ENCODE data around the gene RAD51B. TPM values are rescaled to one million over a fixed set of nuclear protein-coding genes. Genes with fewer than 3 reads are reported as not detected.
A peak's percentile ranks its signal among the peaks of the same experiment; 100 is the strongest.

Gene RAD51B
- total RNA-seq, 1 experiment from 2014 or later: 20.0 TPM

DNA sequence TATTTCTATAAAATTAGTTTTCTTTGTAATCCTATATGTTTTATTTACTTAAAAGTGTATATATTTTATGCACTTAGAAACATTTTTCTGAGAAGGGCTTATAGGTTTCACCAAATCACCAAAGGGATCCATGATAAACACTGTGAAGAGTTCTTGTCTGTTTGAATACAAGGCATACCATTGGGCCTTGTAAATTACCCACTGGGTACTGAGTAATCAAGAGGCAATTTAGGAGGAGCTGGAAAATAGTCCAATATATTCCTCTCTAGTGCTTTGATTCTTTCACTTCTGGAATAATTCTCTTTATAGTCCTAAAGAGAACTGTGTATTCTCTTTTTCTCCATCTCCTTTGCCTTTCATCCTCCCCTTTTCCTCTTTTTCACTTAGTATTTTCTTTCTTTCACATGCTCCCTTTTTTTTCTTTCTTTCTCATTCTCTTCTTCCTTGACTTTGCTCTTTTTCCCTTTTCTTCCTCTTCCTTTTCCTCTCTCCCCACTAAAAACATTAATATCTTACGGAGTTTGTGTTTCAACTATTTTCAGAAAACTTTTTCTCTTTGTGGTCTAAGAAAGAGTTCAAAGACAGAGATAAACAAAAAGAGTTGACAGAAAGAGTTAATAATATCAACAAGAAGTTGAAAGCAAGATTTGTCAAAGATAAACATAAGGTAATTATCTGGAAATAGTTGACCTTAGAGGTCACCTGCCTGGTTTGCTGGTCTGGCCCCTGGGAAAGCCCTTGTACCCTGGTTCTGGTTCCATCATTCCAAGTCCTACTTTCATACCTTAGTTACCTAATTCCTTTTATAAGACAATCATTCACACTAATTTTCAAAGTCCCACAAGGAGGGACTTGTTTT is 435.3 kb downstream of the RAD51B start:
- POLR2A ChIA-PET: no interaction called here
- intact Hi-C loops (cut with micrococcal nuclease): loop anchor here (5.0 to 10.0 kb wide), 3 partner anchors 110 to 430 kb away; no protein-coding TSS in a partner anchor
- Histone ChIP-seq H3K4me2 (ENCODE audit: low read length) (no peak overlapping the region), H3K36me3 (ENCODE audit: control insufficient read depth in 1 of 2, insufficient read depth in 2 of 2, low read length in 2 of 2) (no peaks in the 10 kb centered on the region), H3K4me3 (replicated peaks in 1 of 2; ENCODE audit: low read depth in 1 of 2, low read length in 2 of 2) (no peak overlapping the region), H3K9me2 (ENCODE audit: insufficient read depth) (no peaks in the 10 kb centered on the region), H3K9ac (ENCODE audit: low read length) (no peak overlapping the region), H3K27ac (ENCODE audit: low read depth, low read length) (peak overlapping the region; percentile 100), H3K4me1 (ENCODE audit: control insufficient read depth in 1 of 2, insufficient read depth in 2 of 2, low read length in 2 of 2) (peaks cover 56 to 69% of the 10 kb centered on the region in 2 experiments), H3K27me3 (ENCODE audit: insufficient read depth, low read length) (no peaks in the 10 kb centered on the region), H3K9me3 (ENCODE audit: control insufficient read depth in 1 of 2, insufficient read depth in 1 of 2, low read depth in 1 of 2, low read length in 2 of 2) (no peaks in the 10 kb centered on the region), H2AFZ (ENCODE audit: low read depth, low read length, poor library complexity, severe bottlenecking) (no peak overlapping the region), H4K20me1 (ENCODE audit: insufficient read depth) (no peaks in the 10 kb centered on the region), H3K79me2 (ENCODE audit: insufficient read depth, low read length) (no peaks in the 10 kb centered on the region)
- no TSS peak for BruUV-seq (replicated peaks)
- CTCF ChIA-PET: no interaction called here
- ATAC-seq: no peak
- DNase-seq (ENCODE audit: low read depth, low spot score): no peak
- RAD21 ChIA-PET (ENCODE audit: low non-redundant PET in 1 of 2, low total read pairs in 2 of 2, uncharacterized antibody in 2 of 2, unreplicated experiment in 2 of 2): no interaction called here
- TF ChIP-seq, protein P1, sequence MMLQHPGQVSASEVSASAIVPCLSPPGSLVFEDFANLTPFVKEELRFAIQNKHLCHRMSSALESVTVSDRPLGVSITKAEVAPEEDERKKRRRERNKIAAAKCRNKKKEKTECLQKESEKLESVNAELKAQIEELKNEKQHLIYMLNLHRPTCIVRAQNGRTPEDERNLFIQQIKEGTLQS (IDR thresholded peaks at IDR 0.05): no peak
- no peak for TF ChIP-seq SRF (IDR thresholded peaks at IDR 0.05; ENCODE audit: low read depth)
- no peak for TF ChIP-seq RAD21 (IDR thresholded peaks at IDR 0.05; ENCODE audit: low read depth)
- no peak for TF ChIP-seq SP1 (IDR thresholded peaks at IDR 0.05; ENCODE audit: low read depth)
- TF ChIP-seq ZFX (IDR thresholded peaks at IDR 0.05): no peak

DNA sequence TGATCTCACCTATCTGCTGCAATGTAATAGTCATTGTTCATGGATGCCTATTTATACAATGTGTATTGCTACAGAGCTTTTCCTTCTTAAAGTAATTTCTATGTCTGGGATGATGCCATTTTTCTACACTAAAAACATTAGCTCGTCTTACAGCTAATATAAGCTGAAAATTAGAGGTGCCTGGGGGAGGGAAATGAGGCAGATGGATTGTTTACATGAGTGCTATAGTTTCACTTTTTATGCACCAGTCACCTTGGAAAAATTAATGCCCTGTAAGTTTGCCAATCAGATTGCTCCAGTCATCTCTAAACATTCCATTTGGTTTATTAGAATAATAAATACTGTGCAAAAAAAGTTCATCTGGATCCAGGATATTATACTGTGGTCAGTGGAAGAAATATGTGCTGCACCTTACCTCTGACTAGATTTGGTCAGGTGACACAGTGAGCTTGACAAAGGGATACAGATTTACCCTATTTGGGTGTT is 436.2 kb downstream of the RAD51B start:
- DNase-seq (ENCODE audit: low read depth, low spot score) (no peak), ATAC-seq (peak; percentile 38; the same call in 1 of the 2 replicates)
- no peak overlapping the region for H3K4me3 ChIP-seq (replicated peaks in 1 of 2; ENCODE audit: low read depth in 1 of 2, low read length in 2 of 2)
- H3K9me2 ChIP-seq (ENCODE audit: insufficient read depth): no peaks in the 10 kb centered on the region
- no peaks in the 10 kb centered on the region for H3K36me3 ChIP-seq (ENCODE audit: control insufficient read depth in 1 of 2, insufficient read depth in 2 of 2, low read length in 2 of 2)
- H3K27me3 ChIP-seq (ENCODE audit: insufficient read depth, low read length): no peaks in the 10 kb centered on the region
- peak overlapping the region; percentile 100 for H3K27ac ChIP-seq (ENCODE audit: low read depth, low read length)
- intact Hi-C loops (cut with micrococcal nuclease): loop anchor here (10.0 kb wide), 2 partner anchors 109 to 429 kb away; no protein-coding TSS in a partner anchor
- no peak overlapping the region for H3K9ac ChIP-seq (ENCODE audit: low read length)
- no peak overlapping the region for H3K4me2 ChIP-seq (ENCODE audit: low read length)
- RAD21 ChIA-PET (ENCODE audit: low non-redundant PET in 1 of 2, low total read pairs in 2 of 2, uncharacterized antibody in 2 of 2, unreplicated experiment in 2 of 2): no interaction called here
- no peaks in the 10 kb centered on the region for H3K79me2 ChIP-seq (ENCODE audit: insufficient read depth, low read length)
- H4K20me1 ChIP-seq (ENCODE audit: insufficient read depth): no peaks in the 10 kb centered on the region
- H3K9me3 ChIP-seq (ENCODE audit: control insufficient read depth in 1 of 2, insufficient read depth in 1 of 2, low read depth in 1 of 2, low read length in 2 of 2): no peaks in the 10 kb centered on the region
- no peak overlapping the region for H2AFZ ChIP-seq (ENCODE audit: low read depth, low read length, poor library complexity, severe bottlenecking)
- CTCF ChIA-PET: no interaction called here
- peaks cover 48 to 64% of the 10 kb centered on the region in 2 experiments for H3K4me1 ChIP-seq (ENCODE audit: control insufficient read depth in 1 of 2, insufficient read depth in 2 of 2, low read length in 2 of 2)
- POLR2A ChIA-PET: no interaction called here
- TF ChIP-seq, protein P1 (IDR thresholded peaks at IDR 0.05): no peak
- TF ChIP-seq FOSL1 (IDR thresholded peaks at IDR 0.05; ENCODE audit: low read depth) (no peak), JUND (IDR thresholded peaks at IDR 0.05) (no peak), TCF7L2 (IDR thresholded peaks at IDR 0.05; ENCODE audit: borderline replicate concordance, extremely low read depth, insufficient read depth, insufficient read length) (no peak), ZFX (IDR thresholded peaks at IDR 0.05) (no peak), SIN3A (IDR thresholded peaks at IDR 0.05; ENCODE audit: low read depth) (no peak), EZH2phosphoT487 (IDR thresholded peaks at IDR 0.05; ENCODE audit: borderline replicate concordance) (no peak), CBX3 (IDR thresholded peaks at IDR 0.05; ENCODE audit: low read depth) (no peak), POLR2A (IDR thresholded peaks at IDR 0.05; ENCODE audit: borderline replicate concordance, extremely low read depth, insufficient read depth, insufficient read length) (no peak), YY1 (IDR thresholded peaks at IDR 0.05; ENCODE audit: extremely low read depth, insufficient replicate concordance, low read depth, low read length) (no peak), EGR1 (IDR thresholded peaks at IDR 0.05; ENCODE audit: low read depth) (no peak)
- TF ChIP-seq, protein P2, sequence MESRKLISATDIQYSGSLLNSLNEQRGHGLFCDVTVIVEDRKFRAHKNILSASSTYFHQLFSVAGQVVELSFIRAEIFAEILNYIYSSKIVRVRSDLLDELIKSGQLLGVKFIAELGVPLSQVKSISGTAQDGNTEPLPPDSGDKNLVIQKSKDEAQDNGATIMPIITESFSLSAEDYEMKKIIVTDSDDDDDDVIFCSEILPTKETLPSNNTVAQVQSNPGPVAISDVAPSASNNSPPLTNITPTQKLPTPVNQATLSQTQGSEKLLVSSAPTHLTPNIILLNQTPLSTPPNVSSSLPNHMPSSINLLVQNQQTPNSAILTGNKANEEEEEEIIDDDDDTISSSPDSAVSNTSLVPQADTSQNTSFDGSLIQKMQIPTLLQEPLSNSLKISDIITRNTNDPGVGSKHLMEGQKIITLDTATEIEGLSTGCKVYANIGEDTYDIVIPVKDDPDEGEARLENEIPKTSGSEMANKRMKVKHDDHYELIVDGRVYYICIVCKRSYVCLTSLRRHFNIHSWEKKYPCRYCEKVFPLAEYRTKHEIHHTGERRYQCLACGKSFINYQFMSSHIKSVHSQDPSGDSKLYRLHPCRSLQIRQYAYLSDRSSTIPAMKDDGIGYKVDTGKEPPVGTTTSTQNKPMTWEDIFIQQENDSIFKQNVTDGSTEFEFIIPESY (IDR thresholded peaks at IDR 0.05; ENCODE audit: extremely low read depth, insufficient replicate concordance, low read length): no peak
- BruUV-seq (replicated peaks): no TSS peak

Data from HCT116 (cell line).